ENCODE measurements around the gene HELZ2.

DNA sequence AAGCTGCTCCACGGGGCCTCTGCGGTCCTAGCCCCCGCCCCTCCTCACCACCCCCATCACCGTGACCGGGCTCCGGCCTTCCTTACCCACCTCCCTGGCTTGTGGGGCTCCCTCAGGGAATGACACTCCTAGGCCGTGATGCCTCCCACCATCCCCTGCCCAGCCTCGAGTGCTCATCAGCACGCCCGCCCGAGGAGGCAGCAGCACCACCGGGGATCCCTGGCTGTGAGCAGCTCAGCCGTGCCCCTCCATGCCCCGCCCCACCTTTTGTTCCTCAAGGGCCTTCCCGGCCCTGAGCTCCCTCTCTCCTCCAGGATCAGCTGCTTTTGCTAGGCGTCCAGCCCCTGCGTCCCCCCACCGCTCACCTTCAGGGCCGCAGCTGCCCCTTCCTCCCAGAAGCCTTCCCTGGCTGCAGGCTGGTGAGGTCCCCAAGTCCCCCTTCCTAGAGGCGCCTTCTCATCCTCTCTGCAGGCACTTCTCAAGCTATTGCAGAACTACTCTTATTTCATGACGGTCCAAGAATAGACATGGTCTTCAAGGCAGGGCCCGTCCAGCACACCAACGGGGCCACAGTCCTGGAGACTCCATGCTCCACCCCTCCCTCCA is 17.1 kb downstream of the HELZ2 start:
- TF ChIP-seq, protein P1, sequence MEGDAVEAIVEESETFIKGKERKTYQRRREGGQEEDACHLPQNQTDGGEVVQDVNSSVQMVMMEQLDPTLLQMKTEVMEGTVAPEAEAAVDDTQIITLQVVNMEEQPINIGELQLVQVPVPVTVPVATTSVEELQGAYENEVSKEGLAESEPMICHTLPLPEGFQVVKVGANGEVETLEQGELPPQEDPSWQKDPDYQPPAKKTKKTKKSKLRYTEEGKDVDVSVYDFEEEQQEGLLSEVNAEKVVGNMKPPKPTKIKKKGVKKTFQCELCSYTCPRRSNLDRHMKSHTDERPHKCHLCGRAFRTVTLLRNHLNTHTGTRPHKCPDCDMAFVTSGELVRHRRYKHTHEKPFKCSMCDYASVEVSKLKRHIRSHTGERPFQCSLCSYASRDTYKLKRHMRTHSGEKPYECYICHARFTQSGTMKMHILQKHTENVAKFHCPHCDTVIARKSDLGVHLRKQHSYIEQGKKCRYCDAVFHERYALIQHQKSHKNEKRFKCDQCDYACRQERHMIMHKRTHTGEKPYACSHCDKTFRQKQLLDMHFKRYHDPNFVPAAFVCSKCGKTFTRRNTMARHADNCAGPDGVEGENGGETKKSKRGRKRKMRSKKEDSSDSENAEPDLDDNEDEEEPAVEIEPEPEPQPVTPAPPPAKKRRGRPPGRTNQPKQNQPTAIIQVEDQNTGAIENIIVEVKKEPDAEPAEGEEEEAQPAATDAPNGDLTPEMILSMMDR (conservative IDR thresholded peaks at IDR 0.05), result no peak
- TF ChIP-seq ZFX (IDR thresholded peaks at IDR 0.05), result no peak
